OCI-LY7 (cell line): ENCODE measurements around the gene TTC19. TPM values are rescaled to one million over a fixed set of nuclear protein-coding genes. Genes with fewer than 3 reads are reported as not detected.

Experiments used
- BruUV-seq: library from RNA; stranded (reverse); fragments of 400-500 nt; replicated peaks from 2 replicates; lab custom pipeline; 2021; lab: Mats Ljungman, UMichigan
- CTCF ChIA-PET: fragments of 300-600 bp; sonication (Branson Sonifier 250); formaldehyde crosslinking; loops from one replicate; lab custom pipeline; 2022; ENCODE audit warnings: antibody characterized with exemption; ENCODE audit not compliant: unreplicated experiment; lab: Charles Lee
- POLR2A ChIA-PET: fragments of 300-600 bp; sonication (Branson Sonifier 250); formaldehyde crosslinking; loops from one replicate; lab custom pipeline; 2022; ENCODE audit warnings: antibody characterized with exemption; lab: Charles Lee
- DNase-seq: peaks from one replicate; pipeline ENCODE4 v3.0.0-alpha.2; 2015; ENCODE audit warnings: low spot score
- H2AFZ ChIP-seq: fragments of 200-600 bp; sonication (generic), shearing (Covaris generic); 2 replicates; pipeline ENCODE4 v1.6.1; 2014; ENCODE audit warnings: mild to moderate bottlenecking, antibody characterized with exemption, low read length, moderate library complexity
- H3K27ac ChIP-seq: fragments of 200-600 bp; sonication (generic); 2 replicates; pipeline ENCODE4 v1.5.1; 2014; ENCODE audit warnings: mixed run types, low read depth, mild to moderate bottlenecking, moderate library complexity, low read length, inconsistent platforms; ENCODE audit not compliant: poor library complexity, severe bottlenecking
- H3K36me3 ChIP-seq: fragments of 200-600 bp; sonication (generic); 2 replicates; pipeline ENCODE4 v1.6.1; 2014; ENCODE audit warnings: mild to moderate bottlenecking, antibody characterized with exemption, low read length, moderate library complexity, mixed read lengths; ENCODE audit not compliant: insufficient read depth
- H3K4me1 ChIP-seq: fragments of 200-600 bp; sonication (generic); 2 replicates; pipeline ENCODE4 v1.5.1; 2014; ENCODE audit warnings: mild to moderate bottlenecking, low read length; ENCODE audit not compliant: insufficient read depth, poor library complexity, severe bottlenecking
- H3K4me2 ChIP-seq: fragments of 200-600 bp; sonication (generic); 2 replicates; pipeline ENCODE4 v1.6.1; 2014; ENCODE audit warnings: mild to moderate bottlenecking, low read length
- H3K4me3 ChIP-seq: fragments of 200-600 bp; sonication (generic); 2 replicates; pipeline ENCODE4 v1.5.1; 2014; ENCODE audit warnings: mild to moderate bottlenecking, low read depth, low read length; ENCODE audit not compliant: poor library complexity, severe bottlenecking
- H3K79me2 ChIP-seq: fragments of 200-600 bp; sonication (generic); 2 replicates; pipeline ENCODE4 v1.6.1; 2016; ENCODE audit warnings: low read depth, mild to moderate bottlenecking, low read length, moderate library complexity, mixed read lengths; ENCODE audit not compliant: insufficient read depth
- H3K9me2 ChIP-seq: fragments of 200-600 bp; sonication (generic); 2 replicates; pipeline ENCODE4 v1.6.1; 2016; ENCODE audit warnings: mild to moderate bottlenecking, low read length, mixed read lengths; ENCODE audit not compliant: insufficient read depth
- H3K9me3 ChIP-seq: fragments of 200-600 bp; sonication (generic); 2 replicates; pipeline ENCODE4 v1.6.1; 2014; ENCODE audit warnings: mild to moderate bottlenecking, mixed run types, low read length, mixed read lengths
- H4K20me1 ChIP-seq: fragments of 200-600 bp; sonication (generic); 2 replicates; pipeline ENCODE4 v1.6.1; 2014; ENCODE audit warnings: mild to moderate bottlenecking, antibody characterized with exemption, low read length, moderate library complexity, mixed read lengths; ENCODE audit not compliant: insufficient read depth
- CTCF ChIP-seq: fragments of 200-600 bp; sonication (generic); conservative IDR thresholded peaks from 2 replicates; pipeline ENCODE4 v1.5.1; 2014; ENCODE audit warnings: mild to moderate bottlenecking, antibody characterized with exemption, low read length, moderate library complexity, mixed read lengths
- EZH2phosphoT487 ChIP-seq: fragments of 200-600 bp; sonication (generic); IDR thresholded peaks from 2 replicates; pipeline ENCODE4 v1.6.1; 2018; ENCODE audit warnings: low read depth, borderline replicate concordance, mild to moderate bottlenecking, mixed run types, antibody characterized with exemption, low read length, moderate library complexity, mixed read lengths
- intact Hi-C: fragments of 100-400 bp; cut with micrococcal nuclease; formaldehyde crosslinking; loops from one replicate; pipeline ENCODE4 v1.10.0; 2022; ENCODE audit not compliant: unreplicated experiment
- total RNA-seq, 2 experiments: library from RNA; depleted of rRNA in 1 of 2; stranded (reverse); fragments of >200 nt in 1 of 2; shearing (Covaris generic) in 1 of 2; gene quantifications; 2 replicates each; pipeline ENCODE4 v1.2.3, GENCODE V29; 2014 to 2022

TTC19 gene
- total RNA-seq, 2 experiments from 2014 or later, result 42.0 to 43.7 TPM

DNA sequence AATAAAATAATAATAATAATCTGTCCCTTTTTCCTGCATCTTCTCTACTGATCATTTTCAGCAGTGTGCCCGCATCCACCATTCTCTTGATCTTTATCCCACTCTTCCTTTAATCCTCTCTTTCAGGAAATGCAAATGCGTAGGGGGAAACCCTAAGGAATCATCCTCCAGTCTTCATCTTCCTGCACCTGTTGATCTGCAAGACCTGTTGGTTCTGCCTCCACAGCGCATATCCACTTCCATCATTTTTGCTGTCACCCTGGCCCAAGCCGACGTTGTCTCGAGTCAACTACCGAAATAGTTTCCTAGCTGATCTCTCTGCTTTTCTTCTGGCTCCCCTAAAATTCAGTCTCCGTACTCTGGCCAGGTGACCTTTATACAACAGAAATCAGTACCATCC lies 30.2 kb upstream of the TTC19 start:
- H3K4me3 ChIP-seq, result no peak overlapping the region
- no TSS peak for BruUV-seq
- H3K4me1 ChIP-seq, result no peaks in the 10 kb centered on the region
- intact Hi-C loops, result no loop called here
- ChIA-PET POLR2A (interaction anchor here (0.6 kb wide), 1 partner anchor 584 kb away, joined by 3 read pairs; no protein-coding TSS in a partner anchor), CTCF (no interaction called here)
- H3K4me2 ChIP-seq, result no peak overlapping the region
- no peak overlapping the region for H2AFZ ChIP-seq
- no peak for DNase-seq
- H4K20me1 ChIP-seq, result no peaks in the 10 kb centered on the region
- H3K79me2 ChIP-seq, result no peaks in the 10 kb centered on the region
- TF ChIP-seq CTCF, result no peak
- TF ChIP-seq EZH2phosphoT487, result no peak
- H3K9me3 ChIP-seq, result no peaks in the 10 kb centered on the region
- no peaks in the 10 kb centered on the region for H3K9me2 ChIP-seq
- H3K36me3 ChIP-seq, result no peaks in the 10 kb centered on the region
- H3K27ac ChIP-seq, result no peak overlapping the region

- no TSS peak for BruUV-seq
- TF ChIP-seq CTCF, result no peak
- TF ChIP-seq EZH2phosphoT487, result no peak
- no peak overlapping the region for H2AFZ ChIP-seq
- no peak overlapping the region for H3K4me3 ChIP-seq
- no peak overlapping the region for H3K4me2 ChIP-seq
- ChIA-PET CTCF (no interaction called here), POLR2A (interaction anchor here (0.6 kb wide), 1 partner anchor 12 kb away, joined by 3 read pairs; no protein-coding TSS in a partner anchor)
- H3K79me2 ChIP-seq, result no peaks in the 10 kb centered on the region
- intact Hi-C loops, result no loop called here
- H4K20me1 ChIP-seq, result no peaks in the 10 kb centered on the region
- DNase-seq, result no peak
- no peak overlapping the region for H3K27ac ChIP-seq
- H3K9me2 ChIP-seq, result no peaks in the 10 kb centered on the region
- H3K4me1 ChIP-seq, result no peaks in the 10 kb centered on the region
- peaks cover 7% of the 10 kb centered on the region; the same call in 1 of the 2 replicates for H3K36me3 ChIP-seq
- no peaks in the 10 kb centered on the region for H3K9me3 ChIP-seq
Measured at GRCh38 chr17:15970500-15970899, 29.1 kb upstream of the TTC19 start.

DNA sequence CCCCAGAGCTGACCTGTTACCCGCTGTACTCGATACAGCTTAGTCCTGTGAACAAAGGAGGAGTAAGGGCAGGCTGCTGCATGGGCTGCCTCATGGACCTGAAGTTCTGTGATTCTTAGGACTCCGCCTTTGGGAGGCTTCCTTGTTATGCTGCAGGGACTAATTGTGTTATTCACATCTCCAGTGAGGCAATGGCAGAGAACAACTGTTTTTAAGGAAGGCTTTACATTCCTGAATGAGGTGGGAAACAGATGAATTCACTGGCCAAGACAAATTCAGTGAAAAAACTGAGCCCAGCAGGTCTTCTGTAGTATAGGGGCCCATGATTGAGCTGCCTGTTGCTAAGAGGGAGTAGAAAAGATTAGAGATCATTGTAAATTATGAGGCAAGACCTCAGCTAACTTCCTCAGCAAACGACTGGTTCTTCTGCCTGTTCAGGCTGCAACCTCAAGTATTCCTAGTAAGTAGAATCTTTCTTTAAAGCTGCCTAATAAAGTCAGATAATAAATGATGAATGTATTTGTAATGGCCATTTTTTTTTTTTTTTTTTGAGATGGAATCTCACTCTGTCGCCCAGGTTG lies 28.4 kb upstream of the TTC19 start:
- DNase-seq, result no peak
- no peaks in the 10 kb centered on the region for H4K20me1 ChIP-seq
- H3K4me3 ChIP-seq, result no peak overlapping the region
- no peaks in the 10 kb centered on the region for H3K9me2 ChIP-seq
- no peak overlapping the region for H2AFZ ChIP-seq
- H3K36me3 ChIP-seq, result peaks cover 7% of the 10 kb centered on the region; the same call in 1 of the 2 replicates
- POLR2A ChIA-PET, result no interaction called here
- TF ChIP-seq CTCF (no peak), EZH2phosphoT487 (no peak)
- H3K79me2 ChIP-seq, result no peaks in the 10 kb centered on the region
- no peak overlapping the region for H3K4me2 ChIP-seq
- no peaks in the 10 kb centered on the region for H3K9me3 ChIP-seq
- intact Hi-C loops, result no loop called here
- CTCF ChIA-PET, result no interaction called here
- H3K27ac ChIP-seq, result no peak overlapping the region
- H3K4me1 ChIP-seq, result no peaks in the 10 kb centered on the region
- BruUV-seq, result no TSS peak
